Ovary (tissue), 9 donors: ENCODE data around the gene IL1RAP. TPM values are rescaled to one million over a fixed set of nuclear protein-coding genes. Genes with fewer than 3 reads are reported as not detected.

ENCODE experiments used
- DNase-seq, 5 donors: peaks; one replicate each; pipeline ENCODE4 v3.0.0-alpha.2; 2019 to 2020
- H3K27ac ChIP-seq, 2 donors: fragments of 200-600 bp; one replicate each; pipeline versions ENCODE4 v1.5.1 to v1.8.0; 2019 to 2022
- H3K27me3 ChIP-seq: fragments of 200-600 bp; one replicate; pipeline ENCODE4 v1.8.0; 2022
- H3K36me3 ChIP-seq: fragments of 200-600 bp; sonication (generic); one replicate; pipeline ENCODE4 v1.5.1; 2019
- H3K4me1 ChIP-seq: one replicate; pipeline ENCODE4 v1.8.1; 2013; ENCODE audit warnings: mild to moderate bottlenecking, moderate library complexity; ENCODE audit not compliant: insufficient read depth
- H3K4me3 ChIP-seq: fragments of 200-600 bp; sonication (generic); one replicate; pipeline ENCODE4 v1.5.1; 2017
- H3K9me3 ChIP-seq, 2 donors: fragments of 200-600 bp in 1 of 2; sonication (generic) in 1 of 2; one replicate each; pipeline versions ENCODE4 v1.5.1 to v1.8.1; 2013 to 2019; ENCODE audit warnings: mild to moderate bottlenecking in 1 of 2, moderate library complexity in 1 of 2
- EP300 ChIP-seq: sonication (generic); formaldehyde crosslinking; IDR thresholded peaks from one replicate; pipeline ENCODE4 v1.6.1; 2017; ENCODE audit warnings: antibody characterized with exemption
- POLR2A ChIP-seq: fragments of 450-650 bp; IDR thresholded peaks from one replicate; pipeline ENCODE4 v1.6.1; 2017; ENCODE audit warnings: antibody characterized with exemption, mild to moderate bottlenecking, moderate library complexity
- WGBS, 3 donors: extraction: QIAGEN DNeasy Blood & Tissue Kit in 1 of 3; methylation state at CpG; one replicate each; pipeline versions ENCODE4 v1.1.5 to v1.1.7; 2013 to 2017; 5-methylcytosine and 5-hydroxymethylcytosine counted together
- intact Hi-C, 4 donors: fragments of 100-400 bp; cut with DNase I; formaldehyde crosslinking; loops; one replicate each; pipeline versions ENCODE4 v1.11.0 to v1.15.1; 2022 to 2023
- polyA plus RNA-seq, 2 donors: library from polyadenylated mRNA; stranded (reverse); fragments of 200-250 nt in 1 of 2; fragments of 350-450 nt in 1 of 2; fragmentation: Illumina TruSeq in 1 of 2; extraction: RNeasy Lipid Tissue Mini Kit (QIAGEN cat#74804) in 1 of 2; gene quantifications; one replicate each; pipeline ENCODE4 v1.2.3, GENCODE V29; 2013 to 2014
- total RNA-seq, 7 donors: library from RNA; depleted of rRNA in 2 of 7; stranded (reverse); fragments of >200 nt in 2 of 7; fragmentation: NEBNext Ultra II Directional in 3 of 7; extraction: Animal tissue kit (Norgen Biotek cat#: 25700) in 3 of 7; gene quantifications; one replicate each; pipeline versions ENCODE4 v1.1.0 to v1.2.4, GENCODE V29; 2016 to 2023
- TF ChIP-seq, protein P1 (sequence below), 3 donors: fragments of 450-650 bp in 2 of 3; fragments of 200-600 bp in 1 of 3; IDR thresholded peaks; one replicate each; pipeline versions ENCODE4 v1.5.1 to v1.8.0; 2016 to 2022; ENCODE audit warnings: antibody characterized with exemption in 3 of 3, mild to moderate bottlenecking in 1 of 3
- donor health status: DM: no; HTN: no; CAD: no; lungs with moderate emphysema.
- donor health status: DM: no; HTN: no; CAD: no.
- donor health status: Bipolar disorder and iron deficiency.
- donor health status: DM: yes; HTN: yes; CAD: no.
- donor health status: DM: no; HTN: no; CAD: no.
- donor health status: DM: yes; HTN: yes; CAD: no.

IL1RAP gene
- total and polyA plus RNA-seq, 9 donors, result 3.2 to 20.3 (median 7.8) TPM

DNA sequence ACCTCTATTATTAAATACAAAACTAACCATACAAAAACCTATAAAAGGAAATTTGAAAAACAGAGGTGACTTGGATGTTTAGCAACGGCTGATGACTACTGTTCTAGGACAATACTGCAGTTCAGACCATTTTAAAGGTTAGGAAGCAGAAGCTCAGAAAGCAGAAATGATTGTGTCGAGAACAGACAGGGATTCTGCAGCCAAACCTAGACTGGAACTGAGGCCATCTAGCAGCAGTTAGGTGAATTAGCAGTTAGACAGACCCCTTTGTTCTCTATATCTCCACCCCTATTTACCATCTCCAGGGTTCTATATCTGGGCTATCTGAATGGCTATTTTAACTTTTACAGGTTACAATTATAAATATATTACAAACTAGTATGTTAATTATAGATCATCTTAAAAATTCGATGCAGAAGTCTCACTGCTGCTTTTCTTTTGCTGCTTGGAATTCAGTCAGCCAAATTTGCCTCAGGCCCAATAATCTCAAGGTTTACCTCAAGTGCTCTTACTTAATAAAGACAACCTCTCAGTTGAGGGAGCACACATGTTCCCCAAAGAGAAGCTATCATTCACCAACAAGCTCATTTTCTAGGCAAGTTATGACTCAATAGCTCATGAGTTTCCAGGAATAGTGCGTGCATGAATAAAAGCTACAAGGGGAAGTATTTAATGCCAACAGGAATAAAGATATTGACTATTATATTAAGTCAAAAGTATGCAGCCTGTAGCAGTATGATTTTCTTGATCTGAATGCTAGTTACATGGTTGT lies 9.3 kb upstream of the IL1RAP start:
- TF ChIP-seq EP300 (no peak), POLR2A (no peak)
- TF ChIP-seq, protein P1, sequence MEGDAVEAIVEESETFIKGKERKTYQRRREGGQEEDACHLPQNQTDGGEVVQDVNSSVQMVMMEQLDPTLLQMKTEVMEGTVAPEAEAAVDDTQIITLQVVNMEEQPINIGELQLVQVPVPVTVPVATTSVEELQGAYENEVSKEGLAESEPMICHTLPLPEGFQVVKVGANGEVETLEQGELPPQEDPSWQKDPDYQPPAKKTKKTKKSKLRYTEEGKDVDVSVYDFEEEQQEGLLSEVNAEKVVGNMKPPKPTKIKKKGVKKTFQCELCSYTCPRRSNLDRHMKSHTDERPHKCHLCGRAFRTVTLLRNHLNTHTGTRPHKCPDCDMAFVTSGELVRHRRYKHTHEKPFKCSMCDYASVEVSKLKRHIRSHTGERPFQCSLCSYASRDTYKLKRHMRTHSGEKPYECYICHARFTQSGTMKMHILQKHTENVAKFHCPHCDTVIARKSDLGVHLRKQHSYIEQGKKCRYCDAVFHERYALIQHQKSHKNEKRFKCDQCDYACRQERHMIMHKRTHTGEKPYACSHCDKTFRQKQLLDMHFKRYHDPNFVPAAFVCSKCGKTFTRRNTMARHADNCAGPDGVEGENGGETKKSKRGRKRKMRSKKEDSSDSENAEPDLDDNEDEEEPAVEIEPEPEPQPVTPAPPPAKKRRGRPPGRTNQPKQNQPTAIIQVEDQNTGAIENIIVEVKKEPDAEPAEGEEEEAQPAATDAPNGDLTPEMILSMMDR (IDR thresholded peaks at IDR 0.05), result no peak
- intact Hi-C loops, result no loop called here
- H3K27ac ChIP-seq, result no peak overlapping the region

GRCh38 chr3:190505381-190506003 lies 8.4 kb upstream of the IL1RAP start:
- TF ChIP-seq, protein P1 (IDR thresholded peaks at IDR 0.05), result no peak
- TF ChIP-seq EP300 (no peak), POLR2A (no peak)
- Histone ChIP-seq H3K4me1 (no peaks in the 10 kb centered on the region), H3K36me3 (no peaks in the 10 kb centered on the region), H3K27ac (no peak overlapping the region), H3K9me3 (no peaks in the 10 kb centered on the region), H3K4me3 (no peak overlapping the region), H3K27me3 (no peaks in the 10 kb centered on the region)
- WGBS, 3 donors, result 58 to 94% (median 90%) methylated on average over 3 of the region's 3 CpGs
- no peak for DNase-seq
- intact Hi-C loops, result no loop called here

More for the DNA sequence above, 9.3 kb upstream of the IL1RAP start:
- no peak for DNase-seq
- Histone ChIP-seq H3K9me3 (no peaks in the 10 kb centered on the region), H3K4me1 (no peaks in the 10 kb centered on the region), H3K27me3 (no peaks in the 10 kb centered on the region), H3K36me3 (no peaks in the 10 kb centered on the region), H3K4me3 (no peak overlapping the region)
- WGBS, 3 donors, result 60 to 69% (median 66%) methylated on average over 4 of the region's 4 CpGs

DNA sequence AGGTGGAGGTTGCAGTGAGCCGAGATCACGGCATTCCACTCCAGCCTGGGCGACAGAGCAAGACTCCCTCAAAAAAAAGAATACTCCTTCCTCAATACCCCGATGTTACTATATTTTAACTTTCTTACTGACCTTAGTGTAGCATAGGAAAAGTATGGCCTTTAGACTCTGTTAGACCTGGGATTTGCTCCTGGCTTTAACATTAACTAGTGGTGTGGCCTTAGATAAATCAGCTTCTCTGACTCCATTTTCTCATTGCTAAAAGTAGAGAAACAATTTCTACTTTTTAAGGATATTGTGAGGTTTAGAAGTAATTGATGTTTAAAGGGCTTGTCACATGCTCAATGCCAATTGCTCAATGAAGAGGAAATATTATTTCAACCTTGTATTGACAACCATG lies 7.6 kb upstream of the IL1RAP start:
- Histone ChIP-seq H3K27me3 (no peaks in the 10 kb centered on the region), H3K4me1 (no peaks in the 10 kb centered on the region), H3K9me3 (no peaks in the 10 kb centered on the region), H3K27ac (no peak overlapping the region), H3K4me3 (no peak overlapping the region), H3K36me3 (no peaks in the 10 kb centered on the region)
- TF ChIP-seq POLR2A (no peak), EP300 (no peak)
- TF ChIP-seq, protein P1 (IDR thresholded peaks at IDR 0.05), result no peak
- intact Hi-C loops, result no loop called here
- no peak for DNase-seq
- 88 to 96% (median 94%) methylated on average over 4 of the region's 4 CpGs for WGBS, 3 donors

GRCh38 chr3:190512666-190513065 lies 1.2 kb upstream of the IL1RAP start:
- Histone ChIP-seq H3K4me3 (no peak overlapping the region), H3K9me3 (no peaks in the 10 kb centered on the region), H3K27ac (no peak overlapping the region), H3K36me3 (no peaks in the 10 kb centered on the region), H3K27me3 (no peaks in the 10 kb centered on the region), H3K4me1 (no peaks in the 10 kb centered on the region)
- no peak for DNase-seq
- TF ChIP-seq, protein P1 (IDR thresholded peaks at IDR 0.05), result no peak
- TF ChIP-seq POLR2A (no peak), EP300 (no peak)
- 86 to 92% (median 89%) methylated on average over 3 of the region's 3 CpGs for WGBS, 3 donors
- intact Hi-C loops, result no loop called here
